K562 (cell line): ENCODE measurements around the gene PRC1. TPM values are rescaled to one million over a fixed set of nuclear protein-coding genes. Genes with fewer than 3 reads are reported as not detected.

Experiments
- BMI1 ChIP-seq: fragments of 150-350 bp; IDR thresholded peaks from 2 replicates; pipeline ENCODE4 v1.6.1; 2014; ENCODE audit warnings: low read length
- EP300 ChIP-seq: IDR thresholded peaks from 2 replicates; pipeline ENCODE4 v1.6.1; 2012; ENCODE audit warnings: low read length, improper control_type of control experiment
- JUN ChIP-seq, 2 experiments: sonication (generic) in 1 of 2; formaldehyde crosslinking in 1 of 2; IDR thresholded peaks; 2 replicates each; pipeline versions ENCODE4 v1.6.1 to v1.8.0; 2012 to 2022; ENCODE audit warnings: borderline replicate concordance in 2 of 2, mild to moderate bottlenecking in 2 of 2, improper control_type of control experiment in 1 of 2, low read depth in 1 of 2, low read length in 1 of 2, missing genetic modification reagents in 1 of 2
- POLR2AphosphoS5 ChIP-seq: IDR thresholded peaks from 2 replicates; pipeline ENCODE4 v1.6.1; 2011; ENCODE audit warnings: mild to moderate bottlenecking, low read depth, low read length, moderate library complexity; ENCODE audit not compliant: control insufficient read depth, insufficient read depth
- POLR3A ChIP-seq: IDR thresholded peaks from 2 replicates; pipeline ENCODE4 v1.6.1; 2011; ENCODE audit warnings: borderline replicate concordance, mild to moderate bottlenecking, moderate library complexity; ENCODE audit not compliant: insufficient read length, insufficient read depth; ENCODE audit errors: extremely low read depth
- RFX1 ChIP-seq: fragments of 450-650 bp; IDR thresholded peaks from 2 replicates; pipeline ENCODE4 v1.6.1; 2016; ENCODE audit warnings: mild to moderate bottlenecking, moderate library complexity
- SIRT6 ChIP-seq: IDR thresholded peaks from one replicate; pipeline ENCODE4 v1.6.1; 2012; ENCODE audit warnings: low read depth, mild to moderate bottlenecking, control low read depth, inconsistent platforms, low read length, moderate library complexity
- SMARCA4 ChIP-seq: fragments of 450-650 bp; IDR thresholded peaks from 2 replicates; pipeline ENCODE4 v1.6.1; 2016
- TAL1 ChIP-seq: fragments of 450-650 bp; IDR thresholded peaks from 2 replicates; pipeline ENCODE4 v1.6.1; 2016; ENCODE audit warnings: mild to moderate bottlenecking
- TCFL5 ChIP-seq: fragments of 250-450 bp; sonication (Bioruptor Pico); conservative IDR thresholded peaks from 2 replicates; pipeline ENCODE4 v1.6.1; 2021; ENCODE audit warnings: mild to moderate bottlenecking, moderate library complexity, matching md5 sums
- YY1 ChIP-seq, 3 experiments: IDR thresholded peaks; 2 replicates each; pipeline ENCODE4 v1.6.1; 2011; ENCODE audit warnings: low read length in 2 of 3, mild to moderate bottlenecking in 2 of 3, moderate library complexity in 2 of 3, borderline replicate concordance in 1 of 3, control low read depth in 1 of 3, low read depth in 1 of 3; ENCODE audit not compliant: insufficient read depth in 3 of 3, insufficient replicate concordance in 2 of 3, control insufficient read depth in 1 of 3, insufficient read length in 1 of 3; ENCODE audit errors: extremely low read depth in 1 of 3
- ZFP30 ChIP-seq: fragments of 250-450 bp; sonication (Bioruptor Pico); IDR thresholded peaks from 2 replicates; pipeline ENCODE4 v1.8.0; 2022; ENCODE audit warnings: moderate library complexity, mild to moderate bottlenecking, inconsistent platforms, borderline replicate concordance
- ZKSCAN3 ChIP-seq: fragments of 250-450 bp; sonication (Bioruptor Pico); IDR thresholded peaks from 2 replicates; pipeline ENCODE4 v1.4.0; 2020
- ZNF274 ChIP-seq: IDR thresholded peaks from 2 replicates; pipeline ENCODE4 v1.6.1; 2011; ENCODE audit warnings: low read depth, mild to moderate bottlenecking, low read length, moderate library complexity, borderline replicate concordance
- polyA plus RNA-seq, 8 experiments: library from polyadenylated mRNA; depleted of rRNA in 4 of 8; stranded (reverse) in 5 of 8; unstranded in 3 of 8; fragments of >200 nt; fragmentation: Nextera tagmentation in 2 of 8; fragmentation: Illumina TruSeq in 1 of 8; extraction: Ambion mirVana in 2 of 8; extraction: Trizol in 1 of 8; gene quantifications; 2 replicates each; pipeline versions ENCODE4 v1.2.1 to v1.2.3, GENCODE V29; 2011 to 2014; ENCODE audit warnings: inconsistent platforms in 1 of 8, missing spikeins in 1 of 8
- total RNA-seq, 7 experiments: library from RNA; depleted of rRNA in 6 of 7; stranded (reverse); fragments of >200 nt in 6 of 7; fragmentation: Illumina TruSeq in 2 of 7; extraction: Trizol in 2 of 7; gene quantifications; 2 replicates each; pipeline versions ENCODE4 v1.2.1 to v1.2.3, GENCODE V29; 2011 to 2021; ENCODE audit warnings: low replicate concordance in 1 of 7
- TF ChIP-seq, protein P1 (sequence below): fragments of 450-650 bp; IDR thresholded peaks from 2 replicates; pipeline ENCODE4 v1.6.1; 2016; ENCODE audit warnings: missing biosample characterization, missing genetic modification characterization
- TF ChIP-seq, protein P2 (sequence below): fragments of 450-650 bp; IDR thresholded peaks from one replicate; pipeline ENCODE4 v1.6.1; 2018; ENCODE audit warnings: mild to moderate bottlenecking, moderate library complexity; ENCODE audit not compliant: partially characterized antibody
- TF ChIP-seq, protein P3 (sequence below): fragments of 250-450 bp; sonication (Bioruptor Pico); IDR thresholded peaks from 2 replicates; pipeline ENCODE4 v1.4.0; 2020; ENCODE audit warnings: mild to moderate bottlenecking, moderate library complexity
- TF ChIP-seq, protein P4 (sequence below): sonication (generic); formaldehyde crosslinking; IDR thresholded peaks from 2 replicates; pipeline ENCODE4 v1.8.1; 2022; ENCODE audit warnings: missing genetic modification reagents
- TF ChIP-seq, protein P5 (sequence below): fragments of 450-650 bp; IDR thresholded peaks from 2 replicates; pipeline ENCODE4 v1.6.1; 2017; ENCODE audit warnings: antibody characterized with exemption

Gene PRC1
- total and polyA plus RNA-seq, 9 of the 15 experiments (the other 6 are each of a cell fraction or from before 2014, with no cell fraction given), result 156 to 391 (median 240) TPM

DNA sequence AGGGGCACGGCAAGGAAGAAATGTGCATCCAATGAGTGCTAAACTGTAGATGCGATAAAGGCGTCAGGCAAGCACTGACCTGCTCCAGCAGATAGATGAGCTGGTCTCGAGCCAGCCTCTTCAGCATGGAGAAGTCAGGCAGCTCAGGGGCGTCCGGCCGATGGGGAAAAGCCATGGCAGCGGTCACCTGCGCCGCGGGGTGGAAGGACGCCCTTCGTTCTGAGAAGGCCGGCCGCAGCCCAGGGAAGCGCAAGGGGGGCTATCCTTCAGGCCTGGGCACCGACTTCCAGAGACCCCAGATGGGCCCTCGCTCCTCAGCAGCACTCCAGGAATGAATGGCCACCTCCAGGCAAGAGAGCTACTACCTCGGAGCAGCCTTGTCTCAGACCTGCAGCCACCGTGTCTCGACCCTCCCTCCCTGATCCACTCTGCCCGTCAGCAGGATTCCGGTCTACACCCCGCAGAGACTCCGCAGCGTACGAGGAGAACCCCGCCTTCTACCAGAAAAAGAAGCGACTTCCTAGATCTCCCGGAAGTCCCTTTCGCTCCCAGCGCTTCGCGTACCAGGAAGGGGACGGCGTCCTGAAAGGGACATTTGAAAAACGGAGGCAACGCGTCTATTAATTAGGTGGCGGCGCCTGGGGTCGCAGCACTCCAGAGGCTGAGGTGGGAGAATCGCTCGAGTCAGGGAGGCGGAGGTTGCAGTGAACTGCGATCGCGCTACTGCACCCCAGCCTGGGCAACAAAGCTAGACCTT is 27.9 kb upstream of the PRC1 start, which contains the start of gene VPS33B (continued):
- TF ChIP-seq, protein P1, sequence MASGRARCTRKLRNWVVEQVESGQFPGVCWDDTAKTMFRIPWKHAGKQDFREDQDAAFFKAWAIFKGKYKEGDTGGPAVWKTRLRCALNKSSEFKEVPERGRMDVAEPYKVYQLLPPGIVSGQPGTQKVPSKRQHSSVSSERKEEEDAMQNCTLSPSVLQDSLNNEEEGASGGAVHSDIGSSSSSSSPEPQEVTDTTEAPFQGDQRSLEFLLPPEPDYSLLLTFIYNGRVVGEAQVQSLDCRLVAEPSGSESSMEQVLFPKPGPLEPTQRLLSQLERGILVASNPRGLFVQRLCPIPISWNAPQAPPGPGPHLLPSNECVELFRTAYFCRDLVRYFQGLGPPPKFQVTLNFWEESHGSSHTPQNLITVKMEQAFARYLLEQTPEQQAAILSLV (tag), result no peak
- TF ChIP-seq TCFL5 (CRISPR knock-in tag) (no peak), YY1 (IDR thresholded peaks at IDR 0.05; ENCODE audit: borderline replicate concordance in 1 of 3, control insufficient read depth in 1 of 3, extremely low read depth in 1 of 3, insufficient read depth in 3 of 3, insufficient read length in 1 of 3, insufficient replicate concordance in 2 of 3, low read depth in 1 of 3, low read length in 2 of 3) (peak in 2 of 3 experiments; percentile 5 to 58), POLR2AphosphoS5 (peak; percentile 68; the same call in 1 of the 2 replicates), EP300 (no peak), RFX1 (no peak), POLR3A (no peak), ZKSCAN3 (CRISPR knock-in tag) (no peak), JUN (IDR thresholded peaks at IDR 0.05; ENCODE audit: borderline replicate concordance, low read depth, low read length) (peak; percentile 3; the same call in 1 of the 2 replicates), JUN (CRISPR knock-in tag; IDR thresholded peaks at IDR 0.05; ENCODE audit: borderline replicate concordance) (no peak), BMI1 (no peak), ZFP30 (CRISPR knock-in tag) (no peak), SIRT6 (no peak), SMARCA4 (peak; percentile 43; the same call in 1 of the 2 replicates), TAL1 (no peak), ZNF274 (no peak)
- TF ChIP-seq, protein P2, sequence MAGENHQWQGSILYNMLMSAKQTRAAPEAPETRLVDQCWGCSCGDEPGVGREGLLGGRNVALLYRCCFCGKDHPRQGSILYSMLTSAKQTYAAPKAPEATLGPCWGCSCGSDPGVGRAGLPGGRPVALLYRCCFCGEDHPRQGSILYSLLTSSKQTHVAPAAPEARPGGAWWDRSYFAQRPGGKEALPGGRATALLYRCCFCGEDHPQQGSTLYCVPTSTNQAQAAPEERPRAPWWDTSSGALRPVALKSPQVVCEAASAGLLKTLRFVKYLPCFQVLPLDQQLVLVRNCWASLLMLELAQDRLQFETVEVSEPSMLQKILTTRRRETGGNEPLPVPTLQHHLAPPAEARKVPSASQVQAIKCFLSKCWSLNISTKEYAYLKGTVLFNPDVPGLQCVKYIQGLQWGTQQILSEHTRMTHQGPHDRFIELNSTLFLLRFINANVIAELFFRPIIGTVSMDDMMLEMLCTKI, result no peak
- TF ChIP-seq, protein P3, sequence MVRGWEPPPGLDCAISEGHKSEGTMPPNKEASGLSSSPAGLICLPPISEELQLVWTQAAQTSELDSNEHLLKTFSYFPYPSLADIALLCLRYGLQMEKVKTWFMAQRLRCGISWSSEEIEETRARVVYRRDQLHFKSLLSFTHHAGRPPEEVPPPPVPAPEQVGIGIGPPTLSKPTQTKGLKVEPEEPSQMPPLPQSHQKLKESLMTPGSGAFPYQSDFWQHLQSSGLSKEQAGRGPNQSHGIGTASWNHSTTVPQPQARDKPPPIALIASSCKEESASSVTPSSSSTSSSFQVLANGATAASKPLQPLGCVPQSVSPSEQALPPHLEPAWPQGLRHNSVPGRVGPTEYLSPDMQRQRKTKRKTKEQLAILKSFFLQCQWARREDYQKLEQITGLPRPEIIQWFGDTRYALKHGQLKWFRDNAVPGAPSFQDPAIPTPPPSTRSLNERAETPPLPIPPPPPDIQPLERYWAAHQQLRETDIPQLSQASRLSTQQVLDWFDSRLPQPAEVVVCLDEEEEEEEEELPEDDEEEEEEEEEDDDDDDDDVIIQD (CRISPR knock-in tag), result no peak
- TF ChIP-seq, protein P4, sequence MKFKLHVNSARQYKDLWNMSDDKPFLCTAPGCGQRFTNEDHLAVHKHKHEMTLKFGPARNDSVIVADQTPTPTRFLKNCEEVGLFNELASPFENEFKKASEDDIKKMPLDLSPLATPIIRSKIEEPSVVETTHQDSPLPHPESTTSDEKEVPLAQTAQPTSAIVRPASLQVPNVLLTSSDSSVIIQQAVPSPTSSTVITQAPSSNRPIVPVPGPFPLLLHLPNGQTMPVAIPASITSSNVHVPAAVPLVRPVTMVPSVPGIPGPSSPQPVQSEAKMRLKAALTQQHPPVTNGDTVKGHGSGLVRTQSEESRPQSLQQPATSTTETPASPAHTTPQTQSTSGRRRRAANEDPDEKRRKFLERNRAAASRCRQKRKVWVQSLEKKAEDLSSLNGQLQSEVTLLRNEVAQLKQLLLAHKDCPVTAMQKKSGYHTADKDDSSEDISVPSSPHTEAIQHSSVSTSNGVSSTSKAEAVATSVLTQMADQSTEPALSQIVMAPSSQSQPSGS, result no peak
- TF ChIP-seq, protein P5, sequence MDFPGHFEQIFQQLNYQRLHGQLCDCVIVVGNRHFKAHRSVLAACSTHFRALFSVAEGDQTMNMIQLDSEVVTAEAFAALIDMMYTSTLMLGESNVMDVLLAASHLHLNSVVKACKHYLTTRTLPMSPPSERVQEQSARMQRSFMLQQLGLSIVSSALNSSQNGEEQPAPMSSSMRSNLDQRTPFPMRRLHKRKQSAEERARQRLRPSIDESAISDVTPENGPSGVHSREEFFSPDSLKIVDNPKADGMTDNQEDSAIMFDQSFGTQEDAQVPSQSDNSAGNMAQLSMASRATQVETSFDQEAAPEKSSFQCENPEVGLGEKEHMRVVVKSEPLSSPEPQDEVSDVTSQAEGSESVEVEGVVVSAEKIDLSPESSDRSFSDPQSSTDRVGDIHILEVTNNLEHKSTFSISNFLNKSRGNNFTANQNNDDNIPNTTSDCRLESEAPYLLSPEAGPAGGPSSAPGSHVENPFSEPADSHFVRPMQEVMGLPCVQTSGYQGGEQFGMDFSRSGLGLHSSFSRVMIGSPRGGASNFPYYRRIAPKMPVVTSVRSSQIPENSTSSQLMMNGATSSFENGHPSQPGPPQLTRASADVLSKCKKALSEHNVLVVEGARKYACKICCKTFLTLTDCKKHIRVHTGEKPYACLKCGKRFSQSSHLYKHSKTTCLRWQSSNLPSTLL, result no peak
